Measurements from ENCODE around the gene RPL29.
"Not testable (repeated sequence)": the region's sequence is repeated elsewhere in the genome, so short reads cannot be mapped to it uniquely, and the experiment has no call there.

Gene RPL29

DNA sequence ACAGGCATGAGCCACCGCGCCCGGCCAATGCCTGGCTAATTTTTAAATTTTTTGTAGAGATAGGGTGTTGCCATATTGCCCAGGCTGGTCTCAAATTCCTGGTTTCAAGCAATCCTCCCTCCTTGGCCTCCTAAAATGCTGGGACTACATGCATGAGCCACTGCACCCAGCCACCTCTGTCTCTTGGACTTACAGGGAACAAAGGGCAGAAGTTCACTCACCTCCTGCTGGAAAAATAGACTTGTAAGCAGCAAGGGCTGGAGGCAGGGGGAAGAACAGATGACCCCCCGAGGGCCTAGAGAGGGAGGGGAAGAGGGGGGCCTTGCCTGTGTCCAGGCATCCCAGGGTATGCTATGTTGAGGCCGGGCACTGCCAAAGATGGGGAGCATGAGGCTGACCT lies 38.5 kb upstream of the RPL29 start:
- H3K4me1 ChIP-seq (ENCODE audit: control extremely low read depth in 1 of 4, control insufficient read depth in 4 of 4, insufficient read depth in 4 of 4, low read length in 3 of 4), result no peaks in the 10 kb centered on the region
- WGBS (ENCODE audit: insufficient coverage), result 100% methylated on average over 2 of the region's 5 CpGs
- POLR2A ChIA-PET, result no interaction called here
- H3K27me3 ChIP-seq (replicated peaks in 2 of 5; ENCODE audit: control insufficient read depth in 4 of 5, insufficient read depth in 5 of 5, low read length in 4 of 5), result no peaks in the 10 kb centered on the region
- no peaks in the 10 kb centered on the region for H3K9me3 ChIP-seq (ENCODE audit: control extremely low read depth in 1 of 5, control insufficient read depth in 4 of 5, insufficient read depth in 2 of 5, low read depth in 1 of 5, low read length in 4 of 5)
- H3K27ac ChIP-seq (ENCODE audit: insufficient read depth in 1 of 2, low read depth in 1 of 2, low read length in 2 of 2, poor library complexity in 1 of 2, severe bottlenecking in 2 of 2), result no peak overlapping the region
- no peak for DNase-seq
- H3K4me3 ChIP-seq (ENCODE audit: control insufficient read depth in 1 of 7, extremely low read depth in 1 of 7, insufficient read depth in 4 of 7, low read depth in 2 of 7, low read length in 6 of 7), result no peak overlapping the region
- CTCF ChIA-PET, result interaction anchor here (1.9 to 2.1 kb wide), 2 partner anchors 19 to 20 kb away, joined by 4 to 5 read pairs; no protein-coding TSS in a partner anchor
- H3K36me3 ChIP-seq (ENCODE audit: control insufficient read depth in 4 of 4, insufficient read depth in 4 of 4, low read length in 3 of 4), result no peaks in the 10 kb centered on the region

GRCh38 chr3:52033748-52034147 lies 38.1 kb upstream of the RPL29 start:
- H3K4me3 ChIP-seq (ENCODE audit: control insufficient read depth in 1 of 7, extremely low read depth in 1 of 7, insufficient read depth in 4 of 7, low read depth in 2 of 7, low read length in 6 of 7); H3K27ac ChIP-seq (ENCODE audit: insufficient read depth in 1 of 2, low read depth in 1 of 2, low read length in 2 of 2, poor library complexity in 1 of 2, severe bottlenecking in 2 of 2); H3K9me3 ChIP-seq (ENCODE audit: control extremely low read depth in 1 of 5, control insufficient read depth in 4 of 5, insufficient read depth in 2 of 5, low read depth in 1 of 5, low read length in 4 of 5); POLR2A ChIA-PET; H3K27me3 ChIP-seq (replicated peaks in 2 of 5; ENCODE audit: control insufficient read depth in 4 of 5, insufficient read depth in 5 of 5, low read length in 4 of 5); H3K4me1 ChIP-seq (ENCODE audit: control extremely low read depth in 1 of 4, control insufficient read depth in 4 of 4, insufficient read depth in 4 of 4, low read length in 3 of 4); H3K36me3 ChIP-seq (ENCODE audit: control insufficient read depth in 4 of 4, insufficient read depth in 4 of 4, low read length in 3 of 4); DNase-seq: not testable (repeated sequence)
- CTCF ChIA-PET, result interaction anchor here (0.7 to 2.1 kb wide), 3 partner anchors 19 to 111 kb away, joined by 3 to 5 read pairs (median 4); no protein-coding TSS in a partner anchor
- 97% methylated on average over 6 of the region's 6 CpGs for WGBS (ENCODE audit: insufficient coverage)

GRCh38 chr3:52032702-52033408 lies 37.2 kb upstream of the RPL29 start:
- H3K36me3 ChIP-seq (ENCODE audit: control insufficient read depth in 4 of 4, insufficient read depth in 4 of 4, low read length in 3 of 4), result no peaks in the 10 kb centered on the region
- ChIA-PET CTCF (interaction anchor here (0.7 to 2.1 kb wide), 4 partner anchors 16 to 112 kb away, joined by 3 to 5 read pairs (median 4); no protein-coding TSS in a partner anchor), POLR2A (no interaction called here)
- 97% methylated on average over 11 of the region's 11 CpGs for WGBS (ENCODE audit: insufficient coverage)
- no peaks in the 10 kb centered on the region for H3K4me1 ChIP-seq (ENCODE audit: control extremely low read depth in 1 of 4, control insufficient read depth in 4 of 4, insufficient read depth in 4 of 4, low read length in 3 of 4)
- H3K4me3 ChIP-seq (ENCODE audit: control insufficient read depth in 1 of 7, extremely low read depth in 1 of 7, insufficient read depth in 4 of 7, low read depth in 2 of 7, low read length in 6 of 7), result no peak overlapping the region
- DNase-seq, result no peak
- no peaks in the 10 kb centered on the region for H3K27me3 ChIP-seq (replicated peaks in 2 of 5; ENCODE audit: control insufficient read depth in 4 of 5, insufficient read depth in 5 of 5, low read length in 4 of 5)
- H3K27ac ChIP-seq (ENCODE audit: insufficient read depth in 1 of 2, low read depth in 1 of 2, low read length in 2 of 2, poor library complexity in 1 of 2, severe bottlenecking in 2 of 2), result no peak overlapping the region
- H3K9me3 ChIP-seq (ENCODE audit: control extremely low read depth in 1 of 5, control insufficient read depth in 4 of 5, insufficient read depth in 2 of 5, low read depth in 1 of 5, low read length in 4 of 5), result no peaks in the 10 kb centered on the region

DNA sequence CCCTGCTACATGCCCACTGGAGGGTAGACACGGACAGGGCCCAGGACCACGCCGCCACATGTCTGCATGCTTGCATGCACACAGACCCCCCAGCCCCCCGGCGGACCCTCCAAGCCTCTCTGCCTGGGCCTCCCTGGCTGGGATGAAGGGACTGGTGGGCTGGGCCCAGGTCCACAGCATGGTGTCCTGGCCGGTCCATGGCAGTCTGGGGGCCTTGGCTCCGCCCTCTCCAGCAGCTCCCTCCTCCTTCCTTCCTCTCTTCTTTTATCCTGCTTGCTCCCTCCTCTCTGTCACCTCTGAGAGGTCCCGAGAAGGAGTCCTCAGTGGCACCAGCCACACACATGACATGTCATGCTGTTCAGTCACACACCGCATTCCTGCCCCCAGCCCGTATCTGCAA lies 36.2 kb upstream of the RPL29 start:
- Histone ChIP-seq H3K36me3 (ENCODE audit: control insufficient read depth in 4 of 4, insufficient read depth in 4 of 4, low read length in 3 of 4) (no peaks in the 10 kb centered on the region), H3K4me3 (ENCODE audit: control insufficient read depth in 1 of 7, extremely low read depth in 1 of 7, insufficient read depth in 4 of 7, low read depth in 2 of 7, low read length in 6 of 7) (no peak overlapping the region), H3K27me3 (replicated peaks in 2 of 5; ENCODE audit: control insufficient read depth in 4 of 5, insufficient read depth in 5 of 5, low read length in 4 of 5) (no peaks in the 10 kb centered on the region), H3K27ac (ENCODE audit: insufficient read depth in 1 of 2, low read depth in 1 of 2, low read length in 2 of 2, poor library complexity in 1 of 2, severe bottlenecking in 2 of 2) (no peak overlapping the region), H3K9me3 (ENCODE audit: control extremely low read depth in 1 of 5, control insufficient read depth in 4 of 5, insufficient read depth in 2 of 5, low read depth in 1 of 5, low read length in 4 of 5) (no peaks in the 10 kb centered on the region), H3K4me1 (ENCODE audit: control extremely low read depth in 1 of 4, control insufficient read depth in 4 of 4, insufficient read depth in 4 of 4, low read length in 3 of 4) (no peaks in the 10 kb centered on the region)
- 97% methylated on average over 7 of the region's 10 CpGs for WGBS (ENCODE audit: insufficient coverage)
- ChIA-PET POLR2A (no interaction called here), CTCF (interaction anchor here (0.6 to 2.3 kb wide), 5 partner anchors 15 to 58 kb away, joined by 3 to 11 read pairs (median 3); no protein-coding TSS in a partner anchor)
- DNase-seq, result no peak

- ChIA-PET CTCF (interaction anchor here (1.6 to 3.4 kb wide), 3 partner anchors 10 to 30 kb away, joined by 3 to 13 read pairs (median 11); no protein-coding TSS in a partner anchor), POLR2A (no interaction called here)
- DNase-seq, result no peak
- Histone ChIP-seq H3K36me3 (ENCODE audit: control insufficient read depth in 4 of 4, insufficient read depth in 4 of 4, low read length in 3 of 4) (no peaks in the 10 kb centered on the region), H3K9me3 (ENCODE audit: control extremely low read depth in 1 of 5, control insufficient read depth in 4 of 5, insufficient read depth in 2 of 5, low read depth in 1 of 5, low read length in 4 of 5) (no peaks in the 10 kb centered on the region), H3K27ac (ENCODE audit: insufficient read depth in 1 of 2, low read depth in 1 of 2, low read length in 2 of 2, poor library complexity in 1 of 2, severe bottlenecking in 2 of 2) (no peak overlapping the region), H3K4me3 (ENCODE audit: control insufficient read depth in 1 of 7, extremely low read depth in 1 of 7, insufficient read depth in 4 of 7, low read depth in 2 of 7, low read length in 6 of 7) (no peak overlapping the region), H3K4me1 (ENCODE audit: control extremely low read depth in 1 of 4, control insufficient read depth in 4 of 4, insufficient read depth in 4 of 4, low read length in 3 of 4) (no peaks in the 10 kb centered on the region), H3K27me3 (replicated peaks in 2 of 5; ENCODE audit: control insufficient read depth in 4 of 5, insufficient read depth in 5 of 5, low read length in 4 of 5) (no peaks in the 10 kb centered on the region)
- 97% methylated on average over 10 of the region's 11 CpGs for WGBS (ENCODE audit: insufficient coverage)
Measured at GRCh38 chr3:52030714-52031310, 35.1 kb upstream of the RPL29 start.

- Histone ChIP-seq H3K27me3 (replicated peaks in 2 of 5; ENCODE audit: control insufficient read depth in 4 of 5, insufficient read depth in 5 of 5, low read length in 4 of 5) (no peaks in the 10 kb centered on the region), H3K27ac (ENCODE audit: insufficient read depth in 1 of 2, low read depth in 1 of 2, low read length in 2 of 2, poor library complexity in 1 of 2, severe bottlenecking in 2 of 2) (no peak overlapping the region), H3K9me3 (ENCODE audit: control extremely low read depth in 1 of 5, control insufficient read depth in 4 of 5, insufficient read depth in 2 of 5, low read depth in 1 of 5, low read length in 4 of 5) (no peaks in the 10 kb centered on the region), H3K4me3 (ENCODE audit: control insufficient read depth in 1 of 7, extremely low read depth in 1 of 7, insufficient read depth in 4 of 7, low read depth in 2 of 7, low read length in 6 of 7) (no peak overlapping the region), H3K4me1 (ENCODE audit: control extremely low read depth in 1 of 4, control insufficient read depth in 4 of 4, insufficient read depth in 4 of 4, low read length in 3 of 4) (no peaks in the 10 kb centered on the region), H3K36me3 (ENCODE audit: control insufficient read depth in 4 of 4, insufficient read depth in 4 of 4, low read length in 3 of 4) (no peaks in the 10 kb centered on the region)
- ChIA-PET POLR2A (no interaction called here), CTCF (interaction anchor here (1.1 to 3.4 kb wide), 4 partner anchors 11 to 47 kb away, joined by 3 to 13 read pairs (median 6); no protein-coding TSS in a partner anchor)
- DNase-seq, result no peak
- WGBS (ENCODE audit: insufficient coverage), result 96% methylated on average over 9 of the region's 10 CpGs
Measured at GRCh38 chr3:52029535-52029934, 33.8 kb upstream of the RPL29 start.

- no peak overlapping the region for H3K27ac ChIP-seq (ENCODE audit: insufficient read depth in 1 of 2, low read depth in 1 of 2, low read length in 2 of 2, poor library complexity in 1 of 2, severe bottlenecking in 2 of 2)
- 96% methylated on average over 8 of the region's 9 CpGs for WGBS (ENCODE audit: insufficient coverage)
- H3K36me3 ChIP-seq (ENCODE audit: control insufficient read depth in 4 of 4, insufficient read depth in 4 of 4, low read length in 3 of 4), result no peaks in the 10 kb centered on the region
- no peaks in the 10 kb centered on the region for H3K9me3 ChIP-seq (ENCODE audit: control extremely low read depth in 1 of 5, control insufficient read depth in 4 of 5, insufficient read depth in 2 of 5, low read depth in 1 of 5, low read length in 4 of 5)
- H3K27me3 ChIP-seq (replicated peaks in 2 of 5; ENCODE audit: control insufficient read depth in 4 of 5, insufficient read depth in 5 of 5, low read length in 4 of 5), result no peaks in the 10 kb centered on the region
- H3K4me1 ChIP-seq (ENCODE audit: control extremely low read depth in 1 of 4, control insufficient read depth in 4 of 4, insufficient read depth in 4 of 4, low read length in 3 of 4), result peaks cover 0 to 2% (median under 1%) of the 10 kb centered on the region in 4 experiments
- ChIA-PET CTCF (interaction anchor here (0.8 to 3.4 kb wide), 5 partner anchors 12 to 47 kb away, joined by 3 to 13 read pairs (median 6); no protein-coding TSS in a partner anchor), POLR2A (interaction anchor here (0.8 to 1.1 kb wide), 2 partner anchors 23 to 206 kb away, joined by 3 read pairs; no protein-coding TSS in a partner anchor)
- H3K4me3 ChIP-seq (ENCODE audit: control insufficient read depth in 1 of 7, extremely low read depth in 1 of 7, insufficient read depth in 4 of 7, low read depth in 2 of 7, low read length in 6 of 7), result no peak overlapping the region
- DNase-seq, result no peak
Measured at GRCh38 chr3:52029053-52029452, 33.4 kb upstream of the RPL29 start.
